NCI-H1105 treated with DMSO at 0.1 percent for 48 hours (cell line): ENCODE measurements around the gene CXXC1.
A peak's percentile ranks its signal among the peaks of the same experiment; 100 is the strongest.
"Not testable (repeated sequence)": the region's sequence is repeated elsewhere in the genome, so short reads cannot be mapped to it uniquely, and the experiment has no call there.

Source experiments
- DNase-seq: peaks from one replicate; lab custom pipeline; 2025; lab: John Stamatoyannopoulos, UW

Gene CXXC1

DNA sequence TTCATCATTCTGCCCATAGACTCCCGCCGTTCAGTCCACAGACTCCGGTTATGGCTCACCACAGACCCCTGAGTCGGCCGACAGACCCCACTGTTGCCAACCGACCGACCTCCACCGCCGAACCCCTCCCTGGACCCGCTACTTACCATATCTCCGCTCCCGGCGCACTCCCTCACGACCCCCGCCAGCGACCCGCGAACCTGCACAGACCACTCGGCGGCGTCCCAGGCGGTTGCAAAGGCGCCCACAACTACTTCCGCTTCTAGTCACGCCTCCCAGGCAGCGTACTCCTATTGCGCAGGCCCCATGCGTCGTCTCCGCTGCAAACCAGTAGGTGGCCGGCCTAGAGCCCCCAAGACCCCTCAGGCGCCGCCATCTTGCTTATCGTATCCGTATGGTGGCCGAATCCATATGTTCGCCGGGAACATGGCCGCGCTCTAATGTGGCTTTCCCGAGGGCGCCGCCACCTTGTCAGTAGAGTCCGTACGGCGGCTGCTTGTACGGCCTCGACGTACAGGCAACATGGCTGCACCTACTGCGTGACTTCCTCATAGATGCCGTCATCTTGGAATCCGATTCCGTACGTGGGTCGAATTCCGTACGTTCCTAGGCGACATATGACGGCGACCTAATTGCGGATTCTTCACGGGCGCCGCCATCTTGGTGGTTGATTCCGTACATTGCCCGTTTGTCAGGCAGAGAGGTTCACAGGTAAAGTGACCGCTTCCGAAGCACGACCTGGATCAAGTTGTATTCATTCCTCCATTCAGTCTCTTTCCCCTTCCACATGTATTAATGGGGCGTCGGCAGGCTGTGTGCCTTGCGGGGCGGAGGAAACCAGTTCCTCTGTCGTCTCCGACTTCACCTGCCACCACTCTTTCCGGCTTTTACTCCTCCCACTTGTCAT is at the start of gene CXXC1:
TSS of gene CXXC1 (minus strand) at position 252 of the 907 bp plus-strand sequence. CDS start at position 149, 103 bp downstream.
- peak; percentile 100 for DNase-seq

DNA sequence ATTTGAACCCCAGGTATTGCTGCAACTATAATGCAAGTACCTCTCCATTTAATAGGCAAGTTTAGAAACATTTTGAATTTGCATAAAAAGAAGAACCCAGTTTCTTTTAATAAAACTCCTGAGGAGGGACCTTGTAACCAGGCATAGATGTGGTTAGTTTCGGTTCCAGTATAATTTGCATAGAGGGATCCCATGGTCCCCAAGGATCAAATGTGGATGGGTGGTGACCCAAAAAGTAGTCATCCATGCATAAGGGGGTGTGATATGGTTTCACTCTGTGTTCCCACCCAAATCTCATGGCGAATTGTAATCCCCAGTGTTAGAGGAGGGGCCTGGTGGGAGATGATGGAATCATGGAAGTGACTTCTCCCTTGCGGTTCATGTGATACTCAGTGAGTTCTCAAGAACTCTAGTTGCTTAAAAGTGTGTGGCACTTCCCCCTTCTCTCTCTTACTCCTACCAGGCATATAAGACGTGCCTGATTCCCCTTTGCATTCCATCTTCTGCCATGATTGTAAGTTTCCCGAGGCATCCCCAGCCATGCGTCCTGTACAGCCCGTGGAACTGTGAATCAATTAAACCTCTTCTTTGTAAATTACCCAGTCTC is 47.2 kb upstream of the CXXC1 start:
- no peak for DNase-seq

DNA sequence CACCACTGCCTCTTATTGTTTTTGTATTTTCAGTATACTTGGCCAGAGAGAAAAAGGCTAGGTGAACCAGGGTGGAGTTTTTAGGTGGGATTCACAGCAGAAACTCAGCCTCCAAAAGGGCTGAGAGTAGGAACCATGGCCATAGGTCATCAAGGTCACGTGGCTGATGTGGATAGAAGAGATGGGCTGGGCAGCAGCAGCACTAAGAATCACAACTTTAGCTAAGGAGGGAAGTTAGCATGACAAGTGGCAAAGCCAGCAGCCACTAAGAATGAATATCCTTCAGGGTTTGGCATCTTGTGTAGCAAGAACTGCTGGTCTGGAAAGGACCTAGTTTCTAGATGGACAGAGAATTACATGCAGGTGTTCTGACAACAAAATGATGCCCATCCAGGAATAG is 44.2 kb upstream of the CXXC1 start:
- DNase-seq, result no peak

DNA sequence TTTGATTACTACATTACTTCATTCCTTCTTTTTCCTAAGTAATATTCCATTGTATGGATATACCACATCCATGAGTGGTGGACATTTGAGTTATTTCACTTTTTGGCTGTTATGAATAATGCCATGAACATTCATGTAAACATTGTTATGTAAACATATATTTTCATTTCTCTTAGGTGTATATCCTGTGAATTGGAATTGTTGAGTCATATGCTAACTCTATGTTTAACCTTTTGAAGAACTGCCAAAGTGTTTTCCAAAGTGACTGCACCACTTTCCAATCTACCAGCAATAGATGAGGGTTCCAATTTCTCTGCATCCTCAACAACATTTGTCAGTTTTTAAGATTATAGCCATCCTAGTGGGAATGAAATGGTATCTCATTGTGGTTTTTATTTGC is 42.7 kb upstream of the CXXC1 start:
- DNase-seq, result no peak

DNA sequence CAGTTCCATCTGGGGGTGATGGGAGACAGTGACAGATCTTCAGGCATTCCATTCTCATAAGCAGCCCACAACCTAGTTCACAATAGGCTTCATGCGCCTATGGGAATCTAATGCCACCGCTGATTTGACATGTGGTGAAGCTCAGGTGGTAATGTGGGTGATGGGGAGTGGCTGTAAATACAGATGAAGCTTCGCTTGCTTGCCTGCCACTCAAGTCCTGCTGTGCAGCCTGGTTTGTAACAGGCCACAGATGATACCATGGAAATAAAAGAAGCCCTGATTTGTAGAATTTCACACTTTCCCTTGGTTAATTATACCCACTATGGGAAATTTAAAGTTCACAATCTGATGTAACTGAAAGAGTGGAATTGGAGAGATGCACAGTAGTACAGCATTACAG is 40.5 kb upstream of the CXXC1 start:
- DNase-seq, result no peak

DNA sequence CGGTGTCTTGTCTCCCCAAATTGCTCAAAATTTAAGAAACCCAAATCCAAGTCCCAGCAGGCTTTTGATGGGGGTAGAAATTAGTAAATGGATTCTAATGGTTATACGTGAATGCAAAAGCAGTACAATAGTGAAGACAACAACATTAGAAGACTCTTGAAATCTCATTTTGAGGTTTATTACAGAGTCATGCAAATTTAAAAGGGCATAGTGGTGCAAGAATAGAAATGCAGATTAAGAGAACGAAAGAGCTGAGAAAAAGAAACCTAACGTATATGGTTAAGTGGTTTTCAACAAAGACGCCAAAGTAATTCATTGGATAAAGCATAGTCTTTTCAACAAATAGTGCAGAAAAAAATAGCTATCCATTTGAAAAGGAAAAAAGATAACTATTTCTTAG is 33.2 kb upstream of the CXXC1 start:
- DNase-seq, result no peak

DNA sequence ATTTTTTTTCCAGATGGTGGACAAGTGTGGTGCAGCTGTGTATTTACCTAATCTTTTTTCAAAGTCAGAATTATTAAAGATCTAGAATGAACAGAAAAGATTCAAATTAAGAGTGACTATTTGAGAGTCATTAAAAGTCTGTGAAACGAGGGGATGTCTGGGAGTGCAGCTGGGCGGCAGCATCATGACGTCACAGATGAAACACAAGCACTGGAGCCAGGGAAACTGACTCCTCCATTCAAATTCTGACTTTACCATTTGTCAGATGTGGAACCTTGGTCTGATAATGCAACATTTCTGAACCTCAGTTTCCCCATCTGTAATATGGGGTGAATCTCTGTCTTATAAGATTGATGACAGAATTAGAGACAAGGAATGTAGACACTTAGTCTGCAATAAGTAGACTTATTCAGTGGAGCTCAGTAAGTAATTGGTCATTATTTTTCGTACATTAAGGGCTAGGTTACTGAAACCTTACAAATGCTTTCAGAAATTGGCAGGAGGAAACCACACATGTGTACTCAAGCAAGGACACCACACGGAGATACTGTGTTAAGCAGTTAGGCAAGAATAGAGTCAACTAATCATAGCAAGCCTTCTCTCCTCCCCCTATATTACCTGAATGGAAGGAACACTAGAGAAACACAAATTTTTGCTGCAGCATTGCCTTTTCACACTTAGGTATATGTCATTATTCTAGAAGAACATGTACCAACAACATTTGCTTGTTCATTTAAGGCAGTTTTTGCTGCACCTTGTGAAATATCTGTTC is 27.8 kb upstream of the CXXC1 start:
- no peak for DNase-seq

DNA sequence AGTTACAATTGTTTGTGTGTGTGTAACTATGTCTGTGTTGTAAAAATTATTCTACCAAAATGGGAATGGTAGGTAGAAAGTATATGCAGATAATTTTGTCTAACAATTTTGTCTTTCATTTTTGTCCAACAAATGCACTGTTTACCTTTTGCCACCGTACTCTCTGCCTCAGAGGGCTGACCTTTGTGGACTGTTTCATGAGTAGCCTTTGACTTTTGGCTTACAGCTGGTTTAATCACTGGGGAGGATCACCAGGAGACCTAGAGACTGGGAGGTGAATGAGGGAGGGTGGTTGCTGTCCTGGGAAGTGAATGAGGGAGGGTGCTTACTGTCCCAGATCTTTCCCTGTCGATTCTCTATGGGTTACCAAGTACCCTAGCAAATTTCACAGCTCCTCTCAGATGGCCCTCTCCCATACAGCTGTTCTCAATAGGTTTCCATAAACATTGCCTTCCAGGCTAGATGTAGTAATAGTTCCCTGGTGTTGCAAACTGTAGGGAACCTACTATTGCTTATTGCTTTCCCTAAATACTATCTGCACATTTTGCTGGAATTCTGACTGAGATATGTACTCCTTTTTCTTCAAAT is 26.5 kb upstream of the CXXC1 start:
- no peak for DNase-seq

DNA sequence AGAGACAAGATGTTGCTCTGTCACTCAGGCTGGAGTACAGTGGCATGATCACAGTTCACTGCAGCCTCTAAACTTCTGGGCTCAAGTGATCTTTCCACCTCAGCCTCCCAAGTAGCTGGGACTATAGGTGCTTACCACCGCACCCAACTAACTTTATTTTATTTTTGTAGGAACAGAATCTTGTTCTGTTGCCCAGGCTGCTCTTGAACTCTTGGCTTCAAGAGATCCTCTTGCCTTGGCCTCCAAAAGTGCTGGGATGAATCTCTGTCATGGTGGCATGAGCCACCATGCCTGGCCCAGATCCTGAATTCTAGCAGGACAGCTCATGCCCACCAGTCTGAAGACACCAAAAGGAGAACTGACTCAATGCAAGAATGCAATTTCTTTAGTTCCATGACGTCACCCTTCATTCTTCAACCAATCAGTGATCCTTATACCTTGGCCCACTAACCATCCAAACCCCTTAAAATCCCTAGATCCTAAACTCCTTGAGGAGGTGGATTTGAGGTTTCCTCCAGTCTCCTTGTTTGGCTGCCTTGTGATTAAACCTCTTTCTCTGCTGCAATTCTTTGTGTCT is 25.6 kb upstream of the CXXC1 start:
- no peak for DNase-seq

DNA sequence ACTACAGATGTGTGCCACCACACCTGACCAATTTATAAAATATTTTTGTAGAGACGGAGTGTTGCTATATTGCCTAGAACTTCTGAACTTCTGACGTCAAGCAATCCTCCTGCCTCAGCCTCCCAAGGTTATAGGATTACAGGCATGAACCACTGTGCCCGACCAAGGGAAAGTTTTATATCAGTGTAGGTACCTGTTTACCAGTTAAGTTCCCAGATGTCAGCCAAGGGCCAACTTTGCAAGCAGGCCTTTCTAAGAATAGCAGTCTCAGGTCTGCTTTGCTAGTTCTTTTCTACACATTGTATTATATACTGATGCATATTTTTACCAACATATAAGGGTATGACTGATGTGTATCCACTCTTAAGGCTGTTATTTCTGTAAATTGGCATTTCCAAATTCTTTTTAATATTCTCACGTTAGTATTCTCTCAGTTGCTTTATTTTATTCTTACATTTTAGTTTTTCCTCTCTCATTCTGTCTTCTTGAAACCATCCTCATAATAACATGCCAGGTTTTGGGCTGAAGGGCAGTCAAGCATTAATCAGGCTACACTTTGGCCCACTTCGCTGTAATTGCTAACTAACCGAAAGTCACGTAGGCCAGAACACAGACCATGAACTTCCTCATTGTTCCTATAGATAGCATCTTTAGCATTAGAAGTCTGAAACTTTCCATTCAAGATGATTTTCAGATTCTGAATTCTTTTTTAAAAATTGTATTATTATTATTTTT is 25.0 kb upstream of the CXXC1 start:
- DNase-seq, result no peak

DNA sequence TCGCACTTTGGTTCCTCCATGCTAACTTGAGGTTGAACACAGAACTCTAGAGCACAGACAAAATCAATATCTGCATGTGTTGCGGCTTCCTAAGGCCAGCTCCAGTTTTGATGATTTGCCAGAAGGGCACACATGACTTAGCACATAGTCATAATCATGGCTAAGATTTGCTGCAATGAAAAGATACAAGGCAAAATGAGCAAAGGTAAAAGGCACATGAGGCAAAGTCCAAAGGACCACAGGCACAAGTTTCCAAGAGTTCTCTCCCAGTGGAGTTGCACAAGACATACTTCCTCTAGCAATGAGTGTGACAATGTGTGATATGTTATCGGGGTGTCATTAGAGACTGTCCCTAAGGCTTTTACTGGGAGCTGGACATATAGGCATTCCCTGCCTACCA is 24.2 kb upstream of the CXXC1 start:
- DNase-seq, result no peak

DNA sequence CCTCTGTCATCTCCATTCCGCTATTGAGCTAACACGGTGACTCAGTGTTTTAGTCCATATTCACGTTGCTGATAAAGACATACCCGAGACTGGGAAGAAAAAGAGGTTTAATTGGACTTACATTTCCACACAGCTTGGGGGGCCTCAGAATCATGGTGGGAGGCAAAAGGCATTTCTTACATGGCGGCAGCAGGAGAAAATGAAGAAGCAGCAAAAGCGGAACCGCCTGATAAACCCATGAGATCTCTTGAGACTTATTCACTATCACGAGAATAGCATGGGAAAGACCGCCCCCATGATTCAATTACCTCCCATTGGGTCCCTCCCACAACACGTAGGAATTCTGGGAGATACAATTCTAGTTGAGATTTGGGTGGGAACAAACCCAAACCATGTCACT is 22.6 kb upstream of the CXXC1 start:
- no peak for DNase-seq

DNA sequence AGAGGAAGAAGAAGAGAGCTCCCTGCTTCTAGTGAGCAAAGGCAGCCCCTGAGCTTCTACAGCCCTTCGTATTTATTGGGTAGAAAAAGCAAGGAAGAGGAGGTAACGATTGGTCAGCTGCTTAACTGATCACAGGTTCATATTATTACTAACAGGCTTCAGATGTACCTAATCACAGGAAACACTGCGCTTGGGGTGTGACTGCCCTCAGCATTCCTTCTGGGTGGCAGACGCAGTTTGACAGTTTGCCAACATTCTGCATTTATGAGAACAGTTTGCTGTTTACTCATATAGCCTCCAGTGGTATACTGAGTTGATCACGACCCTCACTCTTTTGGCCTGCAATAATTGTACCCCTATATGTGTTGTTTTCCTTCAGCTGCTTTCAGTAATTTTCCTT is 21.4 kb upstream of the CXXC1 start:
- DNase-seq, result not testable (repeated sequence)

DNA sequence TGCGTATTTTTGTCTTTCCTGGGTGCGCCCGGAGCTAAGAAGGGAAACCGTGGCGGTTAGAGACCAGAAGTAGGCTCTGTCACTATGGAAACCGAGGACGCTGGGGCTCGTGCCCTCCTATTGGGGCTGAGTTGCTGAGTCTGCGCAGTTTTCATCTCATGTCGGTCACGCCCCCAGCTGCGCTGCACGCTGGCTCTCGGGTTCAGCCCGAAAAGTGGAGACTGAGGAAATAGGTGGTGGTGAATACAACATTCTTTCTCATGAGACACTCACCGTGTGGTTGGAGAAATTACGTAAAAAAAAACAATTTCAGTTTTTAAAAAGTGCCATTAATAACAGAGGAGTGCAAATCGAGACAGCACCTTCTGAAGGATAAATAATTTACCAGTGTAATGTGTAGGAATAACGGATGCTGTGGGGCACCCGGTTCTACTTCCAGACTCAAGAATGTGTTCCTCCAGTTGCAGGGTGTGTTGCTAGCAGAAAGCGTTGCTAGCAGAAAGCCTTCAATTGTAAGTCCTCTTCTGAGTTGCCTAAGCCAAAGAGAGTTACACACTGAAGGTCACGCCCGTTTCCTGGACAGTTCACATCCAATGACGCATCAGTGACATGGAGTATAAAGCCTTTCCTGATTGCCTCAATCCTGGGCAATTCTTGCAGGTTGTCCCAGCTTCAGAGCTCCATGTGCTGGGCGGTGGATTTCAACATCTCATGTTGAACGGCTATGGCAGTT is 20.4 kb upstream of the CXXC1 start:
- DNase-seq, result peak; percentile 93

DNA sequence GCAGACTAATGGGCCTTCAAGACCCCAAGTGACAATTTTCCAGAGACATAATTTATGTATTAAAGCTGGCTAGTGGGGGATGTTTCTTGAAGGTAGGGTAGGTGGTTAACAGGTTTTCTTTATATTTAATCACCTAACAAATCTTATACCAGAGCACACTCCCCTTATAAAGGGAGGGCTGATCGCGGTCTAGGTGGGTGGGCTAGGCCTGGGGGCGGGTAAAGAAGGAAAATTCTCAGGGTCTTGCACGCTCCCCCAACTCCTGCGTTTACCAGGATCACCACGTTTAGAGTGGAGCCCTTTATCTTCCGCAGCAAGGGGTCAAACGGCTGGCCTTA is 19.9 kb upstream of the CXXC1 start:
- no peak for DNase-seq

DNA sequence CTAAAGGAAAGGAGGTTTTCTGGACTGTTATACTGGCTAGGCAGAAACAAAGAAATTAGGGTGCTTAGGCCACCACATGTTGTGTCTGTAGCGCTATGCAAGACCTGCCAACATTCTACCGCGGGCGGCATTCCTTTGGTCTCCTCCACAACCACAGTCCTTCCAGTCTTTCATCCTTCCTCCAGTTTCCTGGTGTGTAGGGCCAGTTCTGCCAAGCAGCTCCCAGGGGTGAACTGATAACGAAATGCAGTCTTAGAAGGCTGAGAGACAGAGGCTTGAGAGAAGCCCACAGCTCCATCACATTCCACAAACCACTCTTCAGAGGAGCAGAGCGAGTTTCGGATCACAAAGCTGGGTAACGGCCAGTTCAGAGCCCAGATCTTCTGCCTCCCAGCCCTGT is 19.5 kb upstream of the CXXC1 start:
- no peak for DNase-seq

DNA sequence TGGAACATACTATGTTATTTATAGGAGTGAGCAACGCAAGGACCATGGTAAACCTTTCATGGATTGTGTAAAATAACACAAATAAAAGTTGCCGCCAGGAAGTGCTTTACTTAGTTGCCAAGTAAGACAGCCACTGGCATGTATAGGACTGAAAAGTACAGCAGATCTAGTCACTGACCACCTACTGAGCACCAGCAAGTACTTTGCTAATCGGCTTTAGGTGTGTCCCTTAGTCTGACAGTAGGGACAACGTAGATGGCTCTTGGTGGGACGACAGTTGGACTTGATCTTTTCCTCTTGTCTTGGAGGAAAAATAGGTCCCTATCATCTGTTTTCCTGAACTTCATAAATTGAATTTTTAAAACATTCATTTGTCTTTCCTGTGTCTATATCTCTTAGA is 13.6 kb upstream of the CXXC1 start:
- DNase-seq, result no peak

DNA sequence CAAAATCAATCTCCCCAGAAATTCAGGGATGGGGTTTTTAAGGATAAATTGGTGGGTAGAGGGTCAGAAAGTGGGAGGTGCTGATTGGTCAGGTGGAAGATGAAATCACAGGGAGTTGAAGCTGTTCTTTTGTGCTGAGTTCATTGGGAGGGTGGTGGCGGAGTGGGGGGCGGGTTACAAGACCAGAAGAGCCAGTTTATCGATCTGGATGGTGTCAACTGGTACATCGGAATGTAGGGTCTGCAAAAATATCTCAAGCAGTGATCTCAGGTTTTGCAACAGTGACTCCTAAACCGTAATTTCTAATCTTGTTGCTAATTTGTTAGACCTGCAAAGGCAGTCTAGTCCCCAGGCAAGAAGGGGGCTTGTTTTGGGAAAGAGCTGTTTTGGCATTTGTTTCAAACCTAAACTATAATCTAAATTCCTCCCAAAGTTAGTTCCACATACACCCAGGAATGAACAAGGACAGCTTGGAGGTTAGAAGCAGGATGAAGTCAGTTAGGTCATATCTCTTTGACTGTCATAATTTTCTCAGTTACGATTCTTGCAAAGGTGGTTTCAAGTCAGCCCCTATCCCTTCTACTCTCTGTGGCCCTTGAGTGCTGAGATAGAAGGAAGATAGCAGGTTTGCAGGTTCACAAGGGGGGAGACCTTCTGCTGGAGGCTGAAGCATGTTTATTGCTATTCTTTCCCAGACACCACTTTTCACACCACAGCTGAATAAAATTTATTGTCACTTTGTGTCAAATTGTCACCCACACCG is 12.3 kb upstream of the CXXC1 start:
- DNase-seq, result no peak

DNA sequence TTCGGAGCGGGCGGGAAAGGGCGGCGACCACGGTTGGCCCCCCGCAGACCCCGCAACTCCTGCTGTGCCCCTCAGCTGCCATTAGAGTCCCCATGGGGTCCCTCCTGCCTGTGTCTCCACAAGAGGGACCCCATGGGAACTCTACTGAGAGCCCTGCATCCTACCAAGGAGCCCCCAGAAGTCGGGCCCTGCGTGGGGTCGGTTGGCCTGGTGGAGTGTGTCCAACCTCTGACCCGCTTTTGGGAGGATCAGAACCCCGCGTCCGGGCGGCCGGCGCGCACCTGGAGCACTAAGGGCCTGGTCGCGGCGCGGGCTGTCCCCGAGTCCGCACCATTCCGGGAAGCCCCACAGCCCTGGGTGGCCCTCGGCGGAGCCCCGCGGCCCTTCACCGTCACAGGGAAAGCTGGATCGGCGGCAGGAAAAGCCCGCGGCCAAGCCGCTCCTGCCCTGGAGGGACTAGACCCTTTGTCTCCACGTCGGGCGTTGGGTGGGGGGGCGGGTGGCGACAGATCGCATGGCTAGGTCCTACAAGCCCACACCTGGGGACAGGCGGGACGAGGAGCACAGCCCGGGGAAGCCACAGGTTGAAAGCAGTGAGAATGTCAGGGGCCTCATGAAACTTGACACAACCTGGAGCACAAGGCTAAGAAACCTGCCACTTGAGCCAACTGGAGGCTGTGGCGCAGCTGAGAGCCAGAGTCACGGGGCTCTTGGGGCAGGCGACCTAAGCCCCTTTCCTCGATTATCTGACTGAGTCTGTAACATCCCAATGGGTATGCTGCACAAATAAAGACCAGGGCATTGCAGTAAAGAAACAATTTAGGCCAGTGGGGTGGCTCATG is 11.2 kb upstream of the CXXC1 start:
- DNase-seq, result no peak
